Esophagus squamous epithelium (tissue), 5 donors: ENCODE measurements around the gene ZNF341. TPM values are rescaled to one million over a fixed set of nuclear protein-coding genes. Genes with fewer than 3 reads are reported as not detected.

Source experiments
- DNase-seq: peaks from one replicate; lab custom pipeline; 2025; lab: John Stamatoyannopoulos, UW
- H3K27ac ChIP-seq, 4 donors: fragments of 200-600 bp; sonication (generic); one replicate each; pipeline ENCODE4 v1.5.1; 2016 to 2019; ENCODE audit warnings: mild to moderate bottlenecking in 1 of 4
- H3K27me3 ChIP-seq, 4 donors: fragments of 200-600 bp; sonication (generic); 1 replicate in 3 of 4; 2 replicates in 1 of 4; pipeline versions ENCODE4 v1.5.1 to v1.6.0; 2017 to 2021; ENCODE audit warnings: antibody characterized with exemption in 1 of 4
- H3K36me3 ChIP-seq, 3 donors: fragments of 200-600 bp; sonication (generic); one replicate each; pipeline ENCODE4 v1.5.1; 2016 to 2019
- H3K4me1 ChIP-seq, 3 donors: fragments of 200-600 bp; sonication (generic); one replicate each; pipeline ENCODE4 v1.5.1; 2017 to 2019
- H3K4me3 ChIP-seq, 4 donors: fragments of 200-600 bp; sonication (generic); 1 replicate in 3 of 4; 2 replicates in 1 of 4; pipeline ENCODE4 v1.5.1; 2016 to 2019; ENCODE audit warnings: mild to moderate bottlenecking in 2 of 4, moderate library complexity in 1 of 4
- H3K9me3 ChIP-seq, 3 donors: fragments of 200-600 bp; sonication (generic); one replicate each; pipeline ENCODE4 v1.5.1; 2016 to 2019
- CTCF ChIP-seq, 6 experiments: fragments of 450-650 bp in 4 of 6; fragments of 200-600 bp in 2 of 6; sonication (generic) in 2 of 6; IDR thresholded peaks; one replicate each; pipeline ENCODE4 v1.5.1; 2016 to 2019; ENCODE audit warnings: antibody characterized with exemption in 6 of 6, mild to moderate bottlenecking in 4 of 6, moderate library complexity in 4 of 6
- POLR2A ChIP-seq, 4 donors: fragments of 450-650 bp; IDR thresholded peaks; one replicate each; pipeline ENCODE4 v1.6.1; 2017; ENCODE audit warnings: antibody characterized with exemption in 4 of 4, mild to moderate bottlenecking in 4 of 4, moderate library complexity in 3 of 4
- WGBS, 2 donors: methylation state at CpG; one replicate each; pipeline ENCODE4 v1.1.5; 2018; 5-methylcytosine and 5-hydroxymethylcytosine counted together
- intact Hi-C: fragments of 100-400 bp; cut with DNase I; formaldehyde crosslinking; loops from one replicate; pipeline ENCODE4 v1.15.0; 2022
- total RNA-seq, 4 donors: library from RNA; depleted of rRNA; stranded (reverse); fragments of >200 nt; gene quantifications; one replicate each; pipeline ENCODE4 v1.1.0, GENCODE V29; 2016
- donor health status: DM: yes; HTN: yes; CAD: no.

ZNF341 gene
- total RNA-seq, 4 donors from 2014 or later: 1.7 to 4.0 (median 3.2) TPM

- Histone ChIP-seq H3K36me3 (peaks cover 0 to 27% (median 0%) of the 10 kb centered on the region in 3 donors), H3K4me1 (peaks cover 0 to 6% (median 0%) of the 10 kb centered on the region in 3 donors), H3K27me3 (no peaks in the 10 kb centered on the region), H3K9me3 (no peaks in the 10 kb centered on the region), H3K27ac (no peak overlapping the region), H3K4me3 (no peak overlapping the region)
- 83 to 94% methylated on average over 4 to 8 of the region's 8 CpGs for WGBS, 2 donors
- DNase-seq: no peak
- intact Hi-C loops: no loop called here
- TF ChIP-seq CTCF (IDR thresholded peaks at IDR 0.05) (no peak), POLR2A (IDR thresholded peaks at IDR 0.05) (no peak)
Measured at GRCh38 chr20:33703498-33704137, 28.2 kb upstream of the ZNF341 start.

GRCh38 chr20:33704197-33704924 is 27.4 kb upstream of the ZNF341 start:
- DNase-seq: no peak
- Histone ChIP-seq H3K9me3 (no peaks in the 10 kb centered on the region), H3K4me3 (no peak overlapping the region), H3K27me3 (no peaks in the 10 kb centered on the region), H3K4me1 (peaks cover 0 to 6% (median 0%) of the 10 kb centered on the region in 3 donors), H3K36me3 (peaks cover 0 to 31% (median 0%) of the 10 kb centered on the region in 3 donors), H3K27ac (no peak overlapping the region)
- WGBS, 2 donors: 85 to 86% methylated on average over 9 to 11 of the region's 11 CpGs
- intact Hi-C loops: no loop called here
- no peak for TF ChIP-seq POLR2A (IDR thresholded peaks at IDR 0.05)
- TF ChIP-seq CTCF (IDR thresholded peaks at IDR 0.05): no peak

GRCh38 chr20:33707668-33708067 is 24.1 kb upstream of the ZNF341 start:
- peaks cover 0 to 13% (median 0%) of the 10 kb centered on the region in 3 donors for H3K4me1 ChIP-seq
- no peaks in the 10 kb centered on the region for H3K9me3 ChIP-seq
- no peaks in the 10 kb centered on the region for H3K27me3 ChIP-seq
- intact Hi-C loops: no loop called here
- H3K36me3 ChIP-seq: peaks cover 0 to 59% (median 0%) of the 10 kb centered on the region in 3 donors
- no peak overlapping the region for H3K27ac ChIP-seq
- H3K4me3 ChIP-seq: no peak overlapping the region
- DNase-seq: no peak
- TF ChIP-seq POLR2A (IDR thresholded peaks at IDR 0.05) (no peak), CTCF (IDR thresholded peaks at IDR 0.05) (no peak)
- WGBS, 2 donors: 85 to 92% methylated on average over 10 to 11 of the region's 11 CpGs

- H3K4me3 ChIP-seq: no peak overlapping the region
- TF ChIP-seq CTCF (IDR thresholded peaks at IDR 0.05) (no peak), POLR2A (IDR thresholded peaks at IDR 0.05) (no peak)
- peaks cover 0 to 76% (median 0%) of the 10 kb centered on the region in 3 donors for H3K36me3 ChIP-seq
- H3K4me1 ChIP-seq: peaks cover 0 to 8% (median 0%) of the 10 kb centered on the region in 3 donors
- DNase-seq: no peak
- H3K27me3 ChIP-seq: no peaks in the 10 kb centered on the region
- H3K27ac ChIP-seq: no peak overlapping the region
- WGBS, 2 donors: 67% methylated on average over 1 of the region's 2 CpGs; no CpG with 5 or more reads in 1 of the 2 donors
- no peaks in the 10 kb centered on the region for H3K9me3 ChIP-seq
- intact Hi-C loops: no loop called here
Measured at GRCh38 chr20:33709398-33709797, 22.4 kb upstream of the ZNF341 start.
